GM12874 (cell line): ENCODE results near the gene AIFM2.

Experiments used
- TF ChIP-seq, protein P1 (sequence below): IDR thresholded peaks from 2 replicates; pipeline ENCODE4 v1.5.1; 2011; ENCODE audit warnings: low read depth, mild to moderate bottlenecking, control low read depth, low read length, moderate library complexity; ENCODE audit not compliant: insufficient read depth

AIFM2 gene

DNA sequence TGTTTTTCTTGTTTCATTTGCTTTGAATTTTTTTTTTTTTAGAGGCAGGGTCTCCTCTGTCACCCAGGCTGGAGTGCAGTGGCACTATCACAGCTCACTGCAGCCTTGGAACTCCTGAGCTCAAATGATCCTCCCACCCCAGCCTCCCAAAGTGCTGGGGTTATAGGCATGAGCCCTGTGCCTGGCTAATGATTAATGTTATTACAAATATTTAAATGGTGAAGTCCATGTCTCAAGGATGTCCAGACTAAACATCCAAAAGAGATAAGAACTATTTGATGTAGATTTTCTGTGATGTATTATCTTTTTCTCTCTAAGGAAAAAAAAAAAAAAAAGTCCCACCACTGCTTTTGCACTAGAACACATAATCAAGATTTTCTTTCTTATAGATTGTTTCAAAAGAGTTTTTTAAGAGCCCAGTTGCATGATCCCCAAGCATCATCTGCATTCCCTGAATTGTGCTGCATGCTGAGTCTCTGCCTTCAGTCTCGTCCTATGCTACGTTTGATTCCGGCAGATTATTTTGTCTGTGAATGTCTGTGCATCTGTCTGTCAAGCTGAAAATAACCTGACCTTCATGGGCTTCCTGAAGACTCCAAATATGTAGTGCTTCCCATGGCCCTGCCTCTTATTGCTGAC lies 46.5 kb downstream of the AIFM2 start:
- TF ChIP-seq, protein P1, sequence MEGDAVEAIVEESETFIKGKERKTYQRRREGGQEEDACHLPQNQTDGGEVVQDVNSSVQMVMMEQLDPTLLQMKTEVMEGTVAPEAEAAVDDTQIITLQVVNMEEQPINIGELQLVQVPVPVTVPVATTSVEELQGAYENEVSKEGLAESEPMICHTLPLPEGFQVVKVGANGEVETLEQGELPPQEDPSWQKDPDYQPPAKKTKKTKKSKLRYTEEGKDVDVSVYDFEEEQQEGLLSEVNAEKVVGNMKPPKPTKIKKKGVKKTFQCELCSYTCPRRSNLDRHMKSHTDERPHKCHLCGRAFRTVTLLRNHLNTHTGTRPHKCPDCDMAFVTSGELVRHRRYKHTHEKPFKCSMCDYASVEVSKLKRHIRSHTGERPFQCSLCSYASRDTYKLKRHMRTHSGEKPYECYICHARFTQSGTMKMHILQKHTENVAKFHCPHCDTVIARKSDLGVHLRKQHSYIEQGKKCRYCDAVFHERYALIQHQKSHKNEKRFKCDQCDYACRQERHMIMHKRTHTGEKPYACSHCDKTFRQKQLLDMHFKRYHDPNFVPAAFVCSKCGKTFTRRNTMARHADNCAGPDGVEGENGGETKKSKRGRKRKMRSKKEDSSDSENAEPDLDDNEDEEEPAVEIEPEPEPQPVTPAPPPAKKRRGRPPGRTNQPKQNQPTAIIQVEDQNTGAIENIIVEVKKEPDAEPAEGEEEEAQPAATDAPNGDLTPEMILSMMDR, result no peak

DNA sequence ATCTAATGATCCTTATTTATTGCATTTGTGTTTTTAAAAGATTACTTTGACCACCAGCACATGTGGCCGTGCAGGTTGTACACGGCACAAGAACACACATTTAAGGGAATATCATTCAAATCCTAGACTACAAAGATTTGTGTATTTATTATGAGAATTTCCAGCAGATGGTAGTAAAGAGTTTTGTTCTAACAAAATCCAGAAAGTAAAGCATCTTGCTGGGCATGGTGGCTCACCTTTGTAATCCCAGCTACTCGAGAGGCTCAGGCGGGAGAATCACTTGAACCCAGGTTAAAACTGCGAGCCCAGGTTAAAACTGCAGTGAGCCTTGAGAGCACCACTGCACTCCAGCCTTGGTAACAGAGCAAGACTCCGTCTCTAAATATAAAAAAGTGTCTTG lies 48.4 kb downstream of the AIFM2 start:
- TF ChIP-seq, protein P1, result no peak

- TF ChIP-seq, protein P1, result no peak
Observed at GRCh38 chr10:70078937-70079336, 53.7 kb downstream of the AIFM2 start.

DNA sequence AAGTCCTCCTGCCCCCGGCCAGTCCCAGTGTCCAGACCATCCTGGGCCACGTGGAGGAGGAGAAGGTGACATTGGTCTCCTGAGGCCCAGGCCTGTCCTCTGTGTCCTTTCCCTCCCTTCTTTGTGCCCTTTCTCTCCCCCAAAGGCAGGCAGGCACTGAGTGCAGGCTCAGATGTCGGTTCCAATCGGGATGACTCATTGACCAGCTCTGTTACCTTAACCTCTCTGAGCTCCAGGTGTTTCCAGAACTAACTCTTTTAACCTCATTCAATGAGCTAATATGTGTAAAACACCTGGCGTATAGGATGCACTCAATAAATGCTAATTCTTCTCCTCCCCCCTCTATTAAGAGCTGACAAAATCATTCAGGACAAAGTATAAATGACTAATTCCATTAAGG lies 54.3 kb downstream of the AIFM2 start:
- TF ChIP-seq, protein P1, result no peak

DNA sequence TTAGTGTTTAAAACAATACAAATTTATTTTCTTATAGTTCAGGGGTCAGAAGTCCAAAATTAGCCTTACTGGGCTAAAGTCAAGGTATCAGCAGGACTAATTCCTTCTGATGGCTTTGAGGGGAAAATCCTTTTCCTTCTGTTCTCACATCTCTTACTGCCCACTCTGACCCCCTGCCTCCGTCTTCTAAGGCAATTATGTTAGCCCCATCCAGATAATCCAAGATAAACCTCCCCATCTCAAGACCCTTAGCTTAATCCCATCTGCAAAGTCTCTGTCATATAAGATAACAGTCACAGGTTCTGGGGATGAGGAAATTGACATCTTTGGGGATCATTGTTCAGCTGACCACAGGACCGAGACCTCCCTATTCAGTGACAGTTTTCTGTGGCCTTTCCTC lies 57.7 kb downstream of the AIFM2 start:
- TF ChIP-seq, protein P1, result no peak

- TF ChIP-seq, protein P1, result no peak
Observed at GRCh38 chr10:70074165-70074564, 58.5 kb downstream of the AIFM2 start.

- TF ChIP-seq, protein P1, result no peak
Observed at GRCh38 chr10:70070834-70071233, 61.8 kb downstream of the AIFM2 start.
